ENCODE data around the gene SFMBT2. TPM values are rescaled to one million over a fixed set of nuclear protein-coding genes. Genes with fewer than 3 reads are reported as not detected.

SFMBT2 gene
- total and polyA plus RNA-seq, 12 donors: 3.7 to 17.9 (median 12.7) TPM

DNA sequence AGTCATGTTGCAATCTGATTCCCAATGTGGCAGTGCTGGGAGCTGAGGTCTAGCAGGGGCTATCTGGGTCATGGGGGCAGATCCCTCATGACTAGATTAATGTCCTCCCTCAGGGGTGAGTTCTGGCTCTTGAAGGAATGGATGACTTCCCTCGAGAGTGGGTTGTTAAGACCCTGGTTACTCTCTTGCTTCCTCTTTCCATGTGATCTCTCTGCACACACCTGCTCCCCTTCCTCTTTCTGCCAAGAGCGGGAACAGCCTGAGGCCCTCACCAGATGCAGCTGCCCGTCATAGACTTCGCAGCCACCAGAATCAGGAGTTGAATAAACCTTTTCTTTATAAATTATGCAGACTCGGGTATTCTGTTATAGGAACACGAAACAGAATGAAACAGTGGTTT, 37.8 kb downstream of the SFMBT2 start:
- no peak for DNase-seq
- WGBS, 4 donors: 84 to 94% (median 88%) methylated on average over 6 of the region's 6 CpGs
- Histone ChIP-seq H3K27me3 (no peaks in the 10 kb centered on the region), H3K4me1 (replicated peaks in 1 of 2) (no peaks in the 10 kb centered on the region), H3K27ac (no peak overlapping the region), H3K36me3 (replicated peaks in 1 of 2) (peaks cover 0 to 17% of the 10 kb centered on the region in 2 donors), H3K4me3 (no peak overlapping the region), H3K9me3 (replicated peaks in 1 of 3) (no peaks in the 10 kb centered on the region)
- TF ChIP-seq, protein P1, sequence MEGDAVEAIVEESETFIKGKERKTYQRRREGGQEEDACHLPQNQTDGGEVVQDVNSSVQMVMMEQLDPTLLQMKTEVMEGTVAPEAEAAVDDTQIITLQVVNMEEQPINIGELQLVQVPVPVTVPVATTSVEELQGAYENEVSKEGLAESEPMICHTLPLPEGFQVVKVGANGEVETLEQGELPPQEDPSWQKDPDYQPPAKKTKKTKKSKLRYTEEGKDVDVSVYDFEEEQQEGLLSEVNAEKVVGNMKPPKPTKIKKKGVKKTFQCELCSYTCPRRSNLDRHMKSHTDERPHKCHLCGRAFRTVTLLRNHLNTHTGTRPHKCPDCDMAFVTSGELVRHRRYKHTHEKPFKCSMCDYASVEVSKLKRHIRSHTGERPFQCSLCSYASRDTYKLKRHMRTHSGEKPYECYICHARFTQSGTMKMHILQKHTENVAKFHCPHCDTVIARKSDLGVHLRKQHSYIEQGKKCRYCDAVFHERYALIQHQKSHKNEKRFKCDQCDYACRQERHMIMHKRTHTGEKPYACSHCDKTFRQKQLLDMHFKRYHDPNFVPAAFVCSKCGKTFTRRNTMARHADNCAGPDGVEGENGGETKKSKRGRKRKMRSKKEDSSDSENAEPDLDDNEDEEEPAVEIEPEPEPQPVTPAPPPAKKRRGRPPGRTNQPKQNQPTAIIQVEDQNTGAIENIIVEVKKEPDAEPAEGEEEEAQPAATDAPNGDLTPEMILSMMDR (IDR thresholded peaks at IDR 0.05): no peak
- TF ChIP-seq POLR2A (IDR thresholded peaks at IDR 0.05): no peak
- intact Hi-C loops (cut with DNase I): no loop called here

DNA sequence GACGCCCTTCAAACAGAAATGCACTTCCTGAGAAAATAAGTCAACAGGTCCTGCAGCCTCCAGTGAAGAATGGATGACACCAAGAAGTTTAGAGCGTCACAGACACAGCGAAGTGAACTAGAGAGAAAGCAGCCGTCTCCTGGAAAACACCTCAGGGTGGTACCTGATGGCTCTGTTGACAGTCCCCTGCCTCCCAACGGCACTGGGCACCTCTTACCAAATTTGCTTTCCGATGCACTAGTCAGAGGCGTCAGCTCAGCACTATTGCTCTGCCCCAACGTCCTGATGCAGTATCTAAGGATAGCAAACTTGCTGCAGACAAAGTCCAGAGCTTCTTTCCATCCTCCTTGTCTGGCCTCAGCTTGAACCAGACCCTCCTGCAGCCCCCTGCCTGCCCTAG, 38.3 kb downstream of the SFMBT2 start:
- no peak for DNase-seq
- H3K9me3 ChIP-seq (replicated peaks in 1 of 3): no peaks in the 10 kb centered on the region
- H3K27ac ChIP-seq: no peak overlapping the region
- WGBS, 4 donors: 95 to 100% (median 96%) methylated on average over 4 to 8 of the region's 8 CpGs
- intact Hi-C loops (cut with DNase I): no loop called here
- TF ChIP-seq, protein P1 (IDR thresholded peaks at IDR 0.05): no peak
- TF ChIP-seq POLR2A (IDR thresholded peaks at IDR 0.05): no peak
- H3K36me3 ChIP-seq (replicated peaks in 1 of 2): peaks cover 0 to 21% of the 10 kb centered on the region in 2 donors
- no peaks in the 10 kb centered on the region for H3K27me3 ChIP-seq
- H3K4me3 ChIP-seq: no peak overlapping the region
- H3K4me1 ChIP-seq (replicated peaks in 1 of 2): no peaks in the 10 kb centered on the region

DNA sequence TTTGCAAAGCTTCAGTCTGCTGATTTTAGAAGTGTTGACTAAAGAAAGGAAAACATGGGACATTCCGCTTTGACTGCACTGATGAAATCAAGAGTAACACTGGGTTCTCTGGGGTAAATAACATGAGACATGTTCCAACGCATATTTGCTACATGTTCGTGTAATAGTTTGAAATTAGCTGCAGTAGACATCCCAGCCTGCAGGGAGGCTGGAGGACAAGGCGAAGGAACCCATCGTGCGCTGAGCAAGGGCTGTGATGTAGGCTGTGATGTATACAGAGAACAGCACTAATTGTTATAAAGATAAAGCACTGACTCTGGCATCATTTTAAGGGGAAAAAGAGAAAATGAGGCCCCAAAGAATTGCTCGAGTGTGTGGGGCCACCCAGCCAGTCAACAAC, 40.3 kb downstream of the SFMBT2 start:
- Histone ChIP-seq H3K9me3 (replicated peaks in 1 of 3) (no peaks in the 10 kb centered on the region), H3K27me3 (no peaks in the 10 kb centered on the region), H3K27ac (no peak overlapping the region), H3K4me1 (replicated peaks in 1 of 2) (no peaks in the 10 kb centered on the region), H3K36me3 (replicated peaks in 1 of 2) (peaks cover 0 to 33% of the 10 kb centered on the region in 2 donors), H3K4me3 (no peak overlapping the region)
- no peak for DNase-seq
- WGBS, 4 donors: 93 to 99% (median 95%) methylated on average over 7 of the region's 7 CpGs
- no peak for TF ChIP-seq POLR2A (IDR thresholded peaks at IDR 0.05)
- TF ChIP-seq, protein P1 (IDR thresholded peaks at IDR 0.05): no peak
- intact Hi-C loops (cut with DNase I): no loop called here

DNA sequence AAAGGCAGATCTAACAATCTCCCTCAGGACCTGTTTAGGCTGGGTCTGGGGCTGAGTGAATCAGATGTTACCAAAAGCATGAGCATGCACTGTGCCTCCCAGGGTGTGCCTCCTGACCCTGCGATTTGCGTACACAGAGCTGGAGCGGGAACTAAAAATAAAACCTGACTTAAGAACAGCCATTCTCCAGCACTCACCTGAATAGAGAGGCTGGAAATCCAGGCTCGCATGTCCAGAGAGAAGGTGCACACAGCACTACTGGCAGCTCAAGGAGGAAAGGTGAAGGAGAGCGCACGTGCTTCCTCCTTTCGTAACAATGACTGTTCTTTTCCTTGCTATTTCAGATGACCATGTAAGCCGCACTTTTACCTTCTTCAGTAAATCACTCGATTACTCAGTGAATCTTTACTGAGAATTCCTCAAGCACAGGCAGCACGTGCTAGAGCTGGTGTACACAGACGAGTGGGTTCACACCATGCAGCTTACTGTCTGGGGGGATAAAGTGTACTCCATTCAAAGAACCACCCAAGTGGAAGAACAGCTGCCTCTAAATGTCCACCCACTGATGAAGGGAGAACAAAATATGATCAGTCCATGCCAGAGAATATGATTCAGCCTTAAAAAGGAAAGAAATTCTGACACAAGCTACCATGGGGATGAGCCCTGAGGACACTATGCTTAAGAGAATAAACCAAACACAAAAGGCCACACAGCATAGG, 45.6 kb downstream of the SFMBT2 start:
- H3K4me1 ChIP-seq (replicated peaks in 1 of 2): no peaks in the 10 kb centered on the region
- H3K4me3 ChIP-seq: no peak overlapping the region
- no peak overlapping the region for H3K27ac ChIP-seq
- no peaks in the 10 kb centered on the region for H3K27me3 ChIP-seq
- WGBS, 4 donors: 91 to 97% (median 94%) methylated on average over 11 of the region's 11 CpGs
- no peaks in the 10 kb centered on the region for H3K9me3 ChIP-seq (replicated peaks in 1 of 3)
- H3K36me3 ChIP-seq (replicated peaks in 1 of 2): peaks cover 0 to 36% of the 10 kb centered on the region in 2 donors
- DNase-seq: no peak
- intact Hi-C loops (cut with DNase I): no loop called here
- TF ChIP-seq, protein P1 (IDR thresholded peaks at IDR 0.05): no peak
- no peak for TF ChIP-seq POLR2A (IDR thresholded peaks at IDR 0.05)
